DMS114 treated with DMSO at 0.1 percent for 48 hours (cell line): Measurements from ENCODE around the gene SIX2.
"Not testable (repeated sequence)": the region's sequence is repeated elsewhere in the genome, so short reads cannot be mapped to it uniquely, and the experiment has no call there.

ENCODE experiments used
- DNase-seq: peaks from one replicate; lab custom pipeline; 2025; ENCODE audit not compliant: unreplicated experiment; lab: John Stamatoyannopoulos, UW

The SIX2 gene

DNA sequence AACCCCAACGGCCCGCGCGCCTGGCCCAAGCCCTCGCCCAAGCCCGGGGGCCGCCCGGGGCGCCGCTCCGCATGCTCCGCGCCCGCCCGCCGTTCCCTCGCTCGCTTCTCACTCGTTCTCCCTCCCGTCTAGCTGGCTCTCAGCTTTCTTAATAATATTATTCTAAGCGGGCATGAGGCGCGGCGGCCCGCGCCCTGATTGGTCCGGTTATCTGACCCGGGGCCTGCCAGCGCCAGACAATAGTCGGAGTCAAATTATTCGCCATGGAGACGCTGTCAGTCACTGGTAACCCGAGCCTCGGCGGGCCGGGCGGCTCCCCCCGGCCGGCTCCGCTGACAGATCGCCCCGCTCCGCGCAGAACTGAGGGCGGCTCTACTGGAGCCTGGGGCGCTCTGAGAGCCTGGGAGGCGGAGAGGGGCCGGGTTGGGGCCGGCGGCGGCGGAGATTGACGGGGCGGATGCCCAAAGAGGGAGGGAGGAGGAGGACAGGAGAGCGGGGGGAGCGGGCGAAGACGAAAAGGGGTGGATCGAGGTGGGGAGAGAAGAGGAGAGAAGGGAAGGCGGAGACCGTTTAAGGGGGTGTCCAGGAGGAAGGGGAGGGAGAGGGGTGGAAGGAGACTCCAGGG is at the start of gene SIX2:
SIX2 (minus strand) TSS at position 150 of the 625 bp plus-strand sequence. CDS start 342 bp downstream, outside the sequence.
- DNase-seq, result peak; percentile 33

DNA sequence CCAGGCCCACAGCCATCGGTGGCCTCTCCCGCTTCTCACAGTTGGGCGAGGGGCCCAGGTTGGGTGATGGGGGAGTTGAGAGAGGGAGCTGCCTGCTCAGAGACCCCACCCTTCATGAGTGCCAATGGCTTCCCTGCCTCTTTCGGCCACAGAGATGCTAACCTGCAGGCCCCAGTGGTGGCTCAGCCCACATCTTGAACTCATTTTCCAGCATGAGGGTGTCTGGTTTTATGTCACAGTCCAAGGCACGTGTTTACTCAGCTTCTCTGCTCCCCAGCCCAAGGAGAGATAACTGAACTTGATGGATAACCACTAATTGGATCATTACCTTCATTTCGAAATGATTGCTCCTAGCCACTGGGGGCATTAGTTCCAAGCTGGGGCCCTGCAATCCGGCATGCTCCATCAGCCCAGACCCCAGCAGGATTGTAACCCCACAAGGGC is 45.9 kb upstream of the SIX2 start:
- no peak for DNase-seq

- DNase-seq, result no peak
Measured at GRCh38 chr2:45053966-45054365, 44.7 kb upstream of the SIX2 start.

GRCh38 chr2:45052388-45052928 is 43.2 kb upstream of the SIX2 start:
- DNase-seq, result no peak

- DNase-seq, result no peak
Measured at GRCh38 chr2:45049569-45050336, 40.5 kb upstream of the SIX2 start.

DNA sequence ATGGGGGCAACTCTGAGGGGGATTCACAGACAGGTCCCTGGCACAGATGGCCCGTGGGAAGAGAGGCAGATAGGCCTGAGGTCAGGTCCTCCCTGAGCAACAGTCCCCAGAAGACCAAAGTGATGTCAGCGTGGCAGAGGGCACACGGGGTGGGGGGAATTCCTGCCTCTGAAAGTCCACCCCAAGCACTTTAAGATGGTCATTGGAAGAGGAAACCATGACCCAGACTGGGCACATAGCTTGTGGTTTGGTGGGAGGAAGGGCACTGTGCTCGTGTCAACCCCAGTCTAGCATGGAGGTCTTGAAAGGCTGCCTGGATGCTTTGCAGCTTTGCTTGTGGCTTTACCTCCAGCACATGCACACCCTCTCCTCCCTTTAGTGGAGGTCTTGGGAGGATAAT is 38.0 kb upstream of the SIX2 start:
- DNase-seq, result no peak

GRCh38 chr2:45046786-45047185 is 37.5 kb upstream of the SIX2 start:
- no peak for DNase-seq

DNA sequence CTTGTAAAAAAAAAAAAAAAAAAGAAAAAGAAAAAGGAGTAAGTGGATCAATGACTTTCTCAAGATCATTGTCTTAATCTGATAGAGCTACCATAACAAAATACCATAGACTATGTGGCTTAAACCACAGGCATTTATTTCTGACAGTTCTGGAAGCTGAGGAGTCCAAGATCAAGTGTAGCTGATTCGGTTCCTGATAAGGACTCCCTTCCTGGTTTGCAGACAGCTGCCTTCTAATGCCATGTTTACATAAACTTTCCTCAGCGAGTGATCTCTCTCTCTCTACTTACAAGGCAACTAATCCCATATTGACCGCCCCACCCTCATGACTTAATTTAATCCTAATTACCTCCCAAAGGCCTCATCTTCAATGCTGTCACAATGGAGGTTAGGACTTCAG is 36.5 kb upstream of the SIX2 start:
- DNase-seq, result no peak

- no peak for DNase-seq
Measured at GRCh38 chr2:45044916-45045315, 35.7 kb upstream of the SIX2 start.

GRCh38 chr2:45043174-45043573 is 33.9 kb upstream of the SIX2 start:
- DNase-seq, result no peak

GRCh38 chr2:45042401-45042800 is 33.1 kb upstream of the SIX2 start:
- DNase-seq, result no peak

DNA sequence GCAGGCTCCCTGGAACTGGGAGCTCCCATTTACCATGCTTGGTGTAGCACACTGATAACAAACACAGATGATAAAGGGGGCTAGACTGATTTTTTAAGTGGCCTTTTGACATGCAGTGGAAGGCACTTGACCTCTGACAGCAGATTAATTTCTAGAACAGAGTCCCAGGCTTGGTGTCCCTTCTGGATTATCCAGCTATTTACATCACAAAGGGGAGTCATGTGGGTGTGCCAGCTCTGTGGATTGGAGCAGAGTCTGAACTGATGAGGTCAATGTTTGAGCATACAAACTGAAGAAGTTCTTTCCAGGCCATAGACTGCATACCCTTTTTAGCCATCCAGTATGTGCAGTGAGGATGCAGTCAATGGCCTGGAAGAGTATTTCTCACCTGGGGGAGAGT is 31.5 kb upstream of the SIX2 start:
- DNase-seq, result no peak

DNA sequence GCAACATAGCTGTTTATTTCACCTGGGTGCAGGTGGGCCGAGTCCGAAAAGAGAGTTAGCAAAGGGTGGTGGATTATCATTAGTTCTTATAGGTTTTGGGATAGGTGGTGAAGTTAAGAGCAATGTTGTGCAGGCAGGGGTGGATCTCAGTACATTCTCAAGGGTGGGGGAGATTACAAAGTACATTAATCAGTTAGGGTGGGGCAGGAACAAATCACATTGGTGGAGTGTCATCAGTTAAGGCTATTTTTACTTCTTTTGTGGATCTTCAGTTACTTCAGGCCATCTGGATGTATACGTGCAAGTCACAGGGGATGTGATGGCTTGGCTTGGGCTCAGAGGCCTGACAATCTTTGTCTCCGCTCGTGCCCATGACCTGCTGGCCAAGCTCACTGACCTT is 30.6 kb upstream of the SIX2 start:
- DNase-seq, result not testable (repeated sequence)

GRCh38 chr2:45038861-45039260 is 29.6 kb upstream of the SIX2 start:
- not testable (repeated sequence) for DNase-seq

DNA sequence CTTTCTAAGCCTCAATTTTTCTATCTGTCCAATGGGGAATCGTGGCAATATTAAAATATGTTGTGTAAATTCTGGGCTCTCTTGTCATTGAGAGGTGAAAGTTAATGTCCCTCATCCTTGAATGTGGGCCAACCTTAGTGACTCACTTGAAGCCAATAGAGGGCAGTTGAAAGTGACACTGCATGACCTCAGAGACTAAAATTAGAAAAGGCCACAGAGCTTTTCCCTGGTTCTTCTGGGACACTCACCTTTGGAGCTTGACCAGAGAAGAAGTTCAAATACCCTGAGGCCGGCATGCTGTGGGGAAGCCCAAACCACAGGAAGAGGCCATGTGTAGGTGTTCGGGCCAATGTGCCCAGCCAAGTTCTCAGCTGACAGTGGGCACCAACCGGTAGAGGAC is 24.1 kb upstream of the SIX2 start:
- DNase-seq, result no peak

GRCh38 chr2:45031028-45031427 is 21.8 kb upstream of the SIX2 start:
- DNase-seq, result no peak

- no peak for DNase-seq
Measured at GRCh38 chr2:45030553-45030952, 21.3 kb upstream of the SIX2 start.

- no peak for DNase-seq
Measured at GRCh38 chr2:45029215-45029614, 20.0 kb upstream of the SIX2 start.

- DNase-seq, result no peak
Measured at GRCh38 chr2:45028276-45028675, 19.0 kb upstream of the SIX2 start.

- DNase-seq, result no peak
Measured at GRCh38 chr2:45026924-45027450, 17.7 kb upstream of the SIX2 start.

DNA sequence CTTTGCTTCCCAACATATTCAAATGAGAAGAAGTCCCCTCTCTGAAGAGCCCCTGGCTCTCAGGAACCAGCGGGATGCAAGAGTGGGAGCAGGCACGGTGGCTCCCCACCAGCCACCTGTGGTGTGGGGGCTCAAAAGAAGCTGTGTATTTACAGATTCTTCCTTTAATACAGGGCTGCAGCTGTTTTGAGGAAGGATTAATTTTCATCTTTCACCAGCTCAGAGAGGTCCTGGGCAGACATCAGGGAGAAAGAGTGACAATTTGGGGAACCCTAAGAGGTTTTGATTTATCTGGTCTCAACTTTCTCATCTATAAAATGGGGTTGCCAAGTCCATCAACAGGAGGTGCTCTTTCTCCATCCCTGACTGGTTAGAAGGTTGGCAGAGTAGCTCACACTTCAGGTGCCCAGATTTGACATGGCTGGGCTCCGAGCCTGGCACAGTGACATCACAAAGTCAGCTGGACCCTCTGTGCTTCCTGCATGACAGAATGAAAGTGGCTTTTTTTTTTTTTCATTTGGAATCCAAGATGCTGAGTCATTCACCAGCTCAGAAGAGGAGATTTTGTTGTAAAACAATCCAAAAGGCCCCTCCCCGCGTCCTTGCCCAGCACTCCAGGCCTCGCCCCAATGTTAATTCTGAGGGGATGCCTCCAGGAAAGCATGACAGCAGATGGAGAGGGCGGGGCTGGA is 15.5 kb upstream of the SIX2 start:
- DNase-seq, result no peak

DNA sequence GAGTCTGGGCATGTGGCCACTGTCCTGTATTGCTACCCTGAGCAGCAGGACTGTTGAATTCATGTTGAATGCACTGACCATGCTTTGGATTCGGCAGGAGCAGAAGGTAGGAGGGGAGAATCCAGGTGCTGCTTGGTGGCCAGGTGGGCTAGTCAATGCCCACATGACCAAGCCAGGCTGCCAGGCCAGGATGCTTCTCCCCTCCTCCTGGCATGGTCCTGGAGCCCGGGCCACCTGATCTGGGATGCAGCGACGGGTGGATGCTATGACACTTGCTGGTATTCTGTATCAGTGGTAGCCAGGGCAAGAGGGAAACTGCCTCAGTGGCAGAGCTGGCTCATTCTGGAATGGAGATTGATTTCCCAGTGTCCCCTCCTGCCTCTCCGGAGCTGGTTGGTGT is 14.8 kb upstream of the SIX2 start:
- no peak for DNase-seq
